ENCODE measurements around the gene C1S. TPM values are rescaled to one million over a fixed set of nuclear protein-coding genes. Genes with fewer than 3 reads are reported as not detected.

The C1S gene
- total and polyA plus RNA-seq, 2 of the 4 experiments (the other 2 are of a cell fraction): 49.6 to 85.4 TPM

DNA sequence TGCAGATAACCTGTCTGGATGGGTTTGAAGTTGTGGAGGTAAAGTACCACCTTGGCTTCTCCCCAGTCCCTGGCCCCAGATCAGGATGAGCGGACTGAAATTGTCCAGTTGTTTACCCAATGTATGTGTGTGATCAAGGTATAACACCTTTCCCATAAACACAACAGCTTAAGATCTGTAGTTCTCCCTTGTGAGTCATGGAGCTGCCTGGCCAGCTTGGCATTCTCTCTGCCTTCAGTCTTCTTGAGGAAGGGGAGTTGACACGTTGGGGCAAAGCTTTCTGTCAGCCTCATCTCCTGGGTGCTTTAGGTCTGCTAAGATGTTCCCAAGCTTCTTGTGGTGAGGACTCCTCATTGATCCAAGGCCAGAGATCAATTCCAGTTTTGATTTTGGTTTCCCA, 6.1 kb downstream of the C1S start:
- TF ChIP-seq RFX5 (IDR thresholded peaks at IDR 0.05; ENCODE audit: low read depth, low read length) (no peak), MXI1 (IDR thresholded peaks at IDR 0.05; ENCODE audit: borderline replicate concordance, low read depth, low read length) (no peak), USF2 (IDR thresholded peaks at IDR 0.05; ENCODE audit: low read depth, low read length) (no peak), CHD1 (IDR thresholded peaks at IDR 0.05; ENCODE audit: low read depth, low read length) (no peak), FOS (IDR thresholded peaks at IDR 0.05; ENCODE audit: low read depth, low read length) (no peak), SMC3 (IDR thresholded peaks at IDR 0.05; ENCODE audit: low read depth, low read length) (no peak), BHLHE40 (IDR thresholded peaks at IDR 0.05; ENCODE audit: low read depth, low read length) (no peak), MAZ (IDR thresholded peaks at IDR 0.05; ENCODE audit: borderline replicate concordance, low read depth, low read length) (no peak)
- TF ChIP-seq, protein P1, sequence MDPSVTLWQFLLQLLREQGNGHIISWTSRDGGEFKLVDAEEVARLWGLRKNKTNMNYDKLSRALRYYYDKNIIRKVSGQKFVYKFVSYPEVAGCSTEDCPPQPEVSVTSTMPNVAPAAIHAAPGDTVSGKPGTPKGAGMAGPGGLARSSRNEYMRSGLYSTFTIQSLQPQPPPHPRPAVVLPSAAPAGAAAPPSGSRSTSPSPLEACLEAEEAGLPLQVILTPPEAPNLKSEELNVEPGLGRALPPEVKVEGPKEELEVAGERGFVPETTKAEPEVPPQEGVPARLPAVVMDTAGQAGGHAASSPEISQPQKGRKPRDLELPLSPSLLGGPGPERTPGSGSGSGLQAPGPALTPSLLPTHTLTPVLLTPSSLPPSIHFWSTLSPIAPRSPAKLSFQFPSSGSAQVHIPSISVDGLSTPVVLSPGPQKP (IDR thresholded peaks at IDR 0.05; ENCODE audit: borderline replicate concordance, low read depth, low read length): no peak
- TF ChIP-seq, protein P2, sequence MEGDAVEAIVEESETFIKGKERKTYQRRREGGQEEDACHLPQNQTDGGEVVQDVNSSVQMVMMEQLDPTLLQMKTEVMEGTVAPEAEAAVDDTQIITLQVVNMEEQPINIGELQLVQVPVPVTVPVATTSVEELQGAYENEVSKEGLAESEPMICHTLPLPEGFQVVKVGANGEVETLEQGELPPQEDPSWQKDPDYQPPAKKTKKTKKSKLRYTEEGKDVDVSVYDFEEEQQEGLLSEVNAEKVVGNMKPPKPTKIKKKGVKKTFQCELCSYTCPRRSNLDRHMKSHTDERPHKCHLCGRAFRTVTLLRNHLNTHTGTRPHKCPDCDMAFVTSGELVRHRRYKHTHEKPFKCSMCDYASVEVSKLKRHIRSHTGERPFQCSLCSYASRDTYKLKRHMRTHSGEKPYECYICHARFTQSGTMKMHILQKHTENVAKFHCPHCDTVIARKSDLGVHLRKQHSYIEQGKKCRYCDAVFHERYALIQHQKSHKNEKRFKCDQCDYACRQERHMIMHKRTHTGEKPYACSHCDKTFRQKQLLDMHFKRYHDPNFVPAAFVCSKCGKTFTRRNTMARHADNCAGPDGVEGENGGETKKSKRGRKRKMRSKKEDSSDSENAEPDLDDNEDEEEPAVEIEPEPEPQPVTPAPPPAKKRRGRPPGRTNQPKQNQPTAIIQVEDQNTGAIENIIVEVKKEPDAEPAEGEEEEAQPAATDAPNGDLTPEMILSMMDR (conservative IDR thresholded peaks at IDR 0.05; ENCODE audit: low read depth, low read length): no peak
- H3K79me1 ChIP-seq (ENCODE audit: low read depth in 1 of 2, low read length in 2 of 2): peaks cover 2 to 3% of the 10 kb centered on the region in 2 experiments; a peak in 3 of 4 replicates
- H3K4me1 ChIP-seq (ENCODE audit: control insufficient read depth, insufficient read depth, low read length): peaks cover 13% of the 10 kb centered on the region
- no peak overlapping the region for H3K4me2 ChIP-seq (ENCODE audit: low read depth, low read length)
- no peak overlapping the region for H3K18ac ChIP-seq (ENCODE audit: low read depth, low read length)
- no peak overlapping the region for H2AFZ ChIP-seq (replicated peaks; ENCODE audit: low read length, poor library complexity)
- no peak overlapping the region for H3K4me3 ChIP-seq (ENCODE audit: insufficient read depth, low read depth, low read length)
- H3K27ac ChIP-seq (ENCODE audit: insufficient read depth, low read length): no peak overlapping the region
- in situ Hi-C loops (cut with MboI; ENCODE audit: low sequenced_read_pairs) (loop anchor here (25.0 kb wide), 1 partner anchor 571 kb away; no protein-coding TSS in a partner anchor), intact Hi-C loops (cut with micrococcal nuclease) (no loop called here), dilution Hi-C loops (cut with HindIII; ENCODE audit: low sequenced_read_pairs, unreplicated experiment) (no loop called here)
- H4K8ac ChIP-seq (ENCODE audit: low read depth in 2 of 2, low read length in 2 of 2): no peak overlapping the region
- H2AK9ac ChIP-seq (replicated peaks; ENCODE audit: low read depth, low read length, poor library complexity): no peak overlapping the region
- no peaks in the 10 kb centered on the region for H3K9me3 ChIP-seq (ENCODE audit: control insufficient read depth, insufficient read depth, low read length)
- no peak overlapping the region for H3K56ac ChIP-seq (ENCODE audit: extremely low read depth, insufficient read depth, low read length)
- no peak overlapping the region for H2BK5ac ChIP-seq (ENCODE audit: low read depth, low read length, poor library complexity, severe bottlenecking)
- no peaks in the 10 kb centered on the region for H3K27me3 ChIP-seq (ENCODE audit: control insufficient read depth, insufficient read depth, low read length)
- no peak overlapping the region for H2AK5ac ChIP-seq (ENCODE audit: low read depth, low read length)
- H2BK15ac ChIP-seq (ENCODE audit: low read depth, low read length): no peak overlapping the region
- no peak overlapping the region for H3K4ac ChIP-seq (ENCODE audit: low read depth, low read length)
- no peak for ATAC-seq (ENCODE audit: low read depth)
- H3K23ac ChIP-seq (ENCODE audit: low read depth, low read length): no peak overlapping the region
- peaks cover 13% of the 10 kb centered on the region for H3K9me1 ChIP-seq (ENCODE audit: insufficient read depth, low read length)
- no peak overlapping the region for H4K5ac ChIP-seq (ENCODE audit: low read depth, low read length)
- no peak overlapping the region for H3K9ac ChIP-seq (ENCODE audit: low read depth, low read length)
- WGBS, 2 experiments (ENCODE audit: extremely low coverage in 2 of 2, insufficient read length in 1 of 2): no CpG with 5 or more reads among the region's 2 CpGs
- H4K20me1 ChIP-seq (ENCODE audit: insufficient read depth, low read length): no peaks in the 10 kb centered on the region
- no TSS peak for BruUV-seq (replicated peaks)
- ChIA-PET POLR2A (ENCODE audit: unreplicated experiment) (no interaction called here), CTCF (no interaction called here)
- no peak overlapping the region for H2BK120ac ChIP-seq (ENCODE audit: low read depth, low read length)
- no peak for DNase-seq
- no peak overlapping the region for H2BK20ac ChIP-seq (ENCODE audit: low read depth, low read length)
- H3K36me3 ChIP-seq (ENCODE audit: control insufficient read depth, insufficient read depth, low read length): peaks cover 55% of the 10 kb centered on the region
- no peak overlapping the region for H4K91ac ChIP-seq (ENCODE audit: insufficient read depth, low read depth, low read length)
- no peak overlapping the region for H3K14ac ChIP-seq (replicated peaks; ENCODE audit: low read depth, low read length)

All from IMR-90 (cell line).